DMS114 treated with DMSO at 0.1 percent for 48 hours (cell line): ENCODE data around the gene IL3RA.
"Not testable (repeated sequence)": the region's sequence is repeated elsewhere in the genome, so short reads cannot be mapped to it uniquely, and the experiment has no call there.

Experiments
- DNase-seq: peaks from one replicate; lab custom pipeline; 2025; ENCODE audit not compliant: unreplicated experiment; lab: John Stamatoyannopoulos, UW

Gene IL3RA

DNA sequence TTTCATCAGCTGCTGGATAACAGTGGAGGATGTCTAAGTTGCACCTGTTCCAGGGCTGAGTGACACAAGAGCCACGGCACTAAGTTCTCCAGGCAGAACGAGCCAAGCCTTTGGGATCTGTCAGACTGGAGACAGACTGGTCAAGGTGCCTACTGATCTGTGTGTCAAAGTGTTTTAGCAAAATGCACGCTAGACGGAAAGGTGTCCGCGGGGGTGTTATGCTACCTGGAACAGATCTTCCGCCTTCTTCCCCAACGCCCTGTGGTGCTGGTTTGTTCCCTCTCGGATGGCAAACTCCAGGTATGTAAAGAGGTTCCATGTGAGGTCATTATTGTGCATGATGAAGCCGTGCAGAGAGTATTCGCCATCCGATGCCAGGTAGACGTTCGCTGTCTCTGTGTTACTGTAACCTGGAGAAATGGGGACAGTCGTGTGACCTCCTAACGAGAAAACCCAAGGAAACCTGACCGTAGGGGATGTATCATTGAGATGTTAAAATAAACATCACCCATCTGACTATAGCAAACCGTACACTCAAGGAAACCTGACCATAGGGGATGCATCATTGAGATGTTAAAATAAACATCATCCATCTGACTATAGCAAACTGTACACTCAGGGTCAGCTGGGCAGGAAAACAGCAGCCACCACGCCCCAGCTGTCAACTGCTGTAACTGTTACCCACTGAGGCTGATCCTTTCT, 85.0 kb downstream of the IL3RA start:
- DNase-seq, result no peak

DNA sequence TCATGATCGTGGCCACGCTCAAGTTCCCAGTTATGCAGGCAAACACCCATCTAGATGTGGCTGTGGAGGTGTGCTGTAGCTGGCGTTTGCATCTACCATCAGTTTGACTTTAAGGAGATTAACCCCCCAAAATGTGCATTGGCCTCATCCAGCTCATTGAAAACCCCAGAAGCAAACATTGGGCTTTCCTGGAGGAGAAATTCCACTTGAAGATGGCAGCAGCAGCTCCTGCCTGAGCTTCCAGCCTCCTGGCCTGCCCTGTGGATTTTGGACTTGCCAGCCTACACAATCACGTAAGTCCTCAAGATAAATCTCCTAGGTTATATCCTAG, 85.5 kb downstream of the IL3RA start:
- no peak for DNase-seq

GRCh38 chrX:1423215-1423614, 86.6 kb downstream of the IL3RA start:
- DNase-seq, result no peak

- no peak for DNase-seq
Measured at GRCh38 chrX:1424147-1424851, 87.7 kb downstream of the IL3RA start.

DNA sequence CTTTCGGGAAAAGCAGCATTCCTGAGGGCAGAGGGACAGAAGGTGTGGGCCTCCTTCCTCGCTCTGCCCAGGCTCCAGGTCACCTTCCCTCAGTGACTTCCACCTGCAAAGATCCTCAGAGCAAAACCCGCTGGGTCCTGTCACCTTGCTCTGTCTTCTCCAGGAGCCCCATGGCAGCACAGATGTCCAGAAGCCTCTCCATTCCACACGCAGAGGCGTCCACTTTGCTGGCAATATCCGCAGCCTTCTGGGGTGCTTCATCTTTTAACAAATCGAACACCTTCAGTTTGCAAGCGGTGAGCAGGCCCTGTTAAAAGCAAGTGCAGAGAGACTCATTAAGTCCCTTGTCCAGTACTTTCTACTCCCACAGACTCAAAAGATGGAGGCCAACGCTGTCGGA, 88.8 kb downstream of the IL3RA start:
- no peak for DNase-seq

DNA sequence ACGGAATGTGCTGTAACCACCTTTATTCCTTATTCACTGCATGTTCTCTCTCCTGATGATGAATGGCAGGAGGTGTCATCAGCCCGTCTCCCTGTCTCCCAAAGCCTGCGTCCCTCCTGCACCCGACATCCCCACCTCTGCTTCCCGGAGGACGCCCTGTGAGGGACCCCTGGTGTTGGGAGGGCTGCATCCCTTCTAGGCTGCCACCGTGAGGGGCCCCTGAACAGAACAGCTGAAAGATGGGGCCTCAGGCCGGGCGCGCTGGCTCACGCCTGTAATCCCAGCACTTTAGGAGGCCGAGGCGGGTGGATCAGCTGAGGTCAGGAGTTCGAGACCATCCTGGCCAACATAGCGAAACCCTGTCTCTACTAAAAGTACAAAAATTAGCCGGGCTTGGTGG, 89.7 kb downstream of the IL3RA start:
- not testable (repeated sequence) for DNase-seq

GRCh38 chrX:1427756-1428155, 91.2 kb downstream of the IL3RA start:
- no peak for DNase-seq

DNA sequence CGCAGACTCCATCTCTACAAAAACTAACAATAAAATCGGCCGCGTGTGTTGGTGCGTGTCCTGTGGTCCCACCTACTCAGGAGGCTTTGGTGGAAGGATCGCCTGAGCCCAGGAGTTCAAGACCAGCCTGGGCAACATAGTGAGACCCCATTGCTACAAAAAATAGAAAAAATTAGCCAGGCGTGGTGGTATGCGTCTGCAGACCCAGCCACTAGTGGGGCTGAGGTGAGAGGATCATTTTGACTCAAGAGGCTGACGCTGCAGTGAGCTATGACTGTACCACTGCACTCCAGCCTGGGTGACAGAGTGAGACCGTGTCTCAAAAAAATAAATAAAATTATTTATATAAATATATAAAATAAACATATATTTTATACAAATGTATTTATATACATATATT, 93.9 kb downstream of the IL3RA start:
- no peak for DNase-seq
